Middle frontal gyrus (tissue), 1 donor: ENCODE results near the gene SLC25A47.
"Not testable (repeated sequence)": the region's sequence is repeated elsewhere in the genome, so short reads cannot be mapped to it uniquely, and the experiment has no call there.

Experiments
- DNase-seq: peaks from one replicate; pipeline ENCODE4 v3.0.0-alpha.2; 2015; ENCODE audit warnings: low spot score; ENCODE audit errors: extremely low spot score

Gene SLC25A47

DNA sequence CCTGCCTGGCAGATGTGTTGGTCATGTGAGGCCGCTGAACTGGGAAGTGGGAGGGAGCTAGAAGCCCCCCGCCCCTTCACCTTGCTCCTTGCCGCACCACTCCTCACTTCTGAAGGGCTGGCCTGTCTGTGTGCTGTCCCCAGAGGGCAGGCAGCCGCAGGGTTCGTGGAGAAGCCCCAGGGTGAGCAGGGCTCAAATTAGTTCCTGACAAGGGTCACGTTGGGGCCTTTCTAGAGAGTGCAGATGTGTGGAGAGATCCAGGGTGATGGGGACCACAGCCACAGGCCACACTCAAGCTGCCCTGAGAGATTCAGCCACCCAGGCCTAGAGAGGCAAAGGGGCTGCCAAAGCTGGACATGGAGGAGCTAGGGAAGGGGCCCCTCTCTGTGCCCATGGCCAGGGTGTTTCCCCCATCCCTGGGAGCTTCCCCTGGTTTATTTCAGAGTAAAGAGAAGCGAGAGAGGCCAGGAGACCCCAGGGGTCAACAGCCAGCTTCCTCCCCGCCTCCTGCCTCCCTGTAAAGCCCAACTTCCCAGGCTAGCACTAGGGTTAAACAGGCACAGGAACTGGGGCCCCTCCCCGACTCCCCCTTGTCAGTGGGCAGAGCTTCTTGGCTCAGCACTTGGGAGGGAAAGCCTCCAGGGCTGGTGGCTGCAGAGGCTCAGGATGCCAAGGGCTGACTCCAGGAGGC, 33.1 kb upstream of the SLC25A47 start:
- no peak for DNase-seq

DNA sequence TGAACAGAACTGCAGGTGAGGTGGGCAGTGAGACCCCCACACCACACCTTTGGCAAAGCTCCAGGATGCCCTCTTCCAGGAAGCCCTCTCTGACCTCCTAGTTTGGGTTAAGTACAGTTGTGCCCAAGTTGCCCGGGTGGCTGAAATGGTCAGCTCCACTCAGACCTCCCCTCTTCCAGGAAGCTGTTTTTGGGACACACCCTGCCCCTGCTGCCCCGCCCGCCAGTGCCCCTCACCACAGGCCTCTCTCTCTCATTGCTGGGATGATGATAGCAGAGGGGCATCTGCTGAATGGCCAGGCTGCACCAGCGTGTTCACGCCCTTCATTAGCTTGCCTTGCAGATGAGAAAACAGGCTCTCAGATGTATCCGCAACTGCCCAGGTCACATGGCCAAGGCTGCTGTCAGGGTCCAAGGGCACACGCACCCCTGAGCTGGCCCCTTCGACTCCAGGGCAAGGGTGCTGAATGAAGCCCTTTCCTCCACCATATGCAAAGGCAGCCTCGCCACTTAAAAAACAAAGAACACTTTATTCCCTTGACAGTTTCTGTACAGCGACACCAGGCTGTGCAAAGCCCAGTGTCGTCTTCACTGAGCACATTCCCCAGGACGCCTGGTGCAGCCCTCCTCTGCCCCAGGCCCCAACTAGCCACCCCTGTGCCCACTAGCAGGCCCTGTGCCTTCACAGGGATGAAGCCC, 32.4 kb upstream of the SLC25A47 start:
- DNase-seq, result no peak

GRCh38 chr14:100291305-100292075, 31.6 kb upstream of the SLC25A47 start:
- DNase-seq, result no peak

GRCh38 chr14:100292301-100292775, 30.8 kb upstream of the SLC25A47 start:
- no peak for DNase-seq

GRCh38 chr14:100292776-100293461, 30.2 kb upstream of the SLC25A47 start:
- no peak for DNase-seq

- DNase-seq, result no peak
Observed at GRCh38 chr14:100293497-100294212, 29.5 kb upstream of the SLC25A47 start.

DNA sequence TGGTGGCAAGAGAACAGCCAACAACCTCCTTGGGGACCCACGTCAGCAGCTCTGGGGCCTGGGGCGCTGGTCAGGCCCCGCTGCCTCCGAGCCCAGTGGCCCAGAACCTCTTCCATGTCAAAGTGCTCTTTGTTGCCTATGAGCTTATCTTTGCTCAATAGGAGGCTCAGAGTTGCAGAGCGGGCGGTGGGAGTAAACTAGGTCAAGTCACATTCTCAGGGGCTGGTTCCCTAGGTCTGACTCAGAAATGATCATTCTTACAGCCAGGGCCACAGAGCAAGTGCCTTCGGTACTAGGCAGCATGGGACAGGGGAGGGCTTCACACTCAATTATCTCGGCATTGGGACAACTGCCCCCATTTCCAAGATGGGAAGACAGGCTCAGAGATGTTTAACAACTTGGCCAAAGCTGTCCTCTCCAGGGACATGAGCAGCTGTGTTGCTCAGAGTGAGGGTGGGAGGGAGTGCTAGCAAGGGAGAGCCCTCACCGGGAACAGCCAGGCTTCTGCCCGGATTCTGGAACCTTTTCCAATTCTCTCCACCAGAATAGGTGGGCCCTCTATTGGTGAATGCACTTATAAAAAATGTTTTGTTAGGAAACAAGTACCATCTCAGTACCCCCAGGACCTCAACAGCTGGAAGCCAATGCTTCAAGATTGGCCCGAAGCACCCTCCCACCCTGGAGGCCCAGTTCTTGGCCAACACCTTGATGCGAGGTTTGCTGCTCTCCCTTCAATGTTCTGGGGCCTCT, 28.8 kb upstream of the SLC25A47 start:
- no peak for DNase-seq

- DNase-seq, result no peak
Observed at GRCh38 chr14:100294963-100295330, 28.2 kb upstream of the SLC25A47 start.

DNA sequence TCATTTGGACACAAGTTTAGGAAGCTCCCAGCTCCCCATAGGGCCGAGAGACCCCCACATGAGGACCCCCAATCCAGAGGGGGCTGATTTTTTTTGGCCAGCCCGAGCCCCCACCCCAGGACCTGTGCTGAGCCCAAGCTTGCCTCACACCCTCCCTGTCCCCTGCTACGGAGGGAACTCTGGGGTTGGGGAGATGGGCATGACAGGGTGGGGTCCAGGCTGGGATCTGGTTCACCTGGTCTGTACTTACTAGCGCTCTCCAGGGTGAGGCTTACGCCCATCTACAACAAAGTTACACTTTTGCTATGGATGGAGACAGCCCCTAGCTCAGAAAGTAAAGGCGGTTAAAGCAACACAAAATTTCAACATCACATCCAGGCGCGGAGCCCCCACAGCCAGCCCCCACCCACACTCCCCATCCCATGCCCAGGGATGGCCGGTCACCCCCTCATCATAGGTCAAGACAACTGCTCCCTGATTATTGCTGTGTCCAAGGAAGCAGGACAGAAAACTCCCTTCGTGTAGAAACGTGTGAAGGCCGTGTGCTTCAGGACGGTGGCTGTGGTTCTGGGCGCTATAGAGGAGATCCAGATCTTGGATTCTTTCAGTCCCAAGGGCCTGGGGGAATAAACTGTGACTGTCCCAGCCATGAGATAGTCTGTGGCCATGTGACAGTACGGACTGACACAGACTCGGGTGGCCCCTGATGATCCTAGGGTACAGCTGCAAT, 27.6 kb upstream of the SLC25A47 start:
- no peak for DNase-seq

DNA sequence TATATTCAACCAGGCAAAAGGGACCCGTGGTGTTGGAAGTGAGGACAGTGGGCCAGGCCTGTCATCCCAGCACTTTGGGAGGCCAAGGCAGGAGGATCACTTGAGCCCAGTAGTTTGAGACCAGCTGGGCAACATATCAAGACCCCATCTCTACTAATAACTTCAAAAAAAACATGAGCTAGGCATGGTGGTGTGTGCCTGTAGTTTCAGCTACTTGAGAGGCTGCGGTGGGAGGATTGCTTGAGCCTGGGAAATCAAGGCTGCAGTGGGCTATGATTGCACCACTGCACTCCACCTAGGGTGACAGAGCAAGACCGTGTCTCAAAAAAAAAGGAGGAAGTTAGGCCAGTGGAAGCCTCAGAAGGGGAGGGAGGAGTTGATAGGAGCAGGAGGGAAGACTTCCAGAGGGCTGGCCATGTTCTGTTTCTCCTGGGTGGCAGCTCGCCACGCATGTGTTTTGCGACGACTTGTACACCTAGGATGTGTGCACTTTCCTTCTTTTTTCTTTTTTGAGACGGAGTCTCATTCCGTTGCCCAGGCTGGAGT, 27.0 kb upstream of the SLC25A47 start:
- no peak for DNase-seq

- DNase-seq, result not testable (repeated sequence)
Observed at GRCh38 chr14:100296729-100297128, 26.4 kb upstream of the SLC25A47 start.

- DNase-seq, result peak; percentile 42
Observed at GRCh38 chr14:100297320-100298300, 25.5 kb upstream of the SLC25A47 start.

DNA sequence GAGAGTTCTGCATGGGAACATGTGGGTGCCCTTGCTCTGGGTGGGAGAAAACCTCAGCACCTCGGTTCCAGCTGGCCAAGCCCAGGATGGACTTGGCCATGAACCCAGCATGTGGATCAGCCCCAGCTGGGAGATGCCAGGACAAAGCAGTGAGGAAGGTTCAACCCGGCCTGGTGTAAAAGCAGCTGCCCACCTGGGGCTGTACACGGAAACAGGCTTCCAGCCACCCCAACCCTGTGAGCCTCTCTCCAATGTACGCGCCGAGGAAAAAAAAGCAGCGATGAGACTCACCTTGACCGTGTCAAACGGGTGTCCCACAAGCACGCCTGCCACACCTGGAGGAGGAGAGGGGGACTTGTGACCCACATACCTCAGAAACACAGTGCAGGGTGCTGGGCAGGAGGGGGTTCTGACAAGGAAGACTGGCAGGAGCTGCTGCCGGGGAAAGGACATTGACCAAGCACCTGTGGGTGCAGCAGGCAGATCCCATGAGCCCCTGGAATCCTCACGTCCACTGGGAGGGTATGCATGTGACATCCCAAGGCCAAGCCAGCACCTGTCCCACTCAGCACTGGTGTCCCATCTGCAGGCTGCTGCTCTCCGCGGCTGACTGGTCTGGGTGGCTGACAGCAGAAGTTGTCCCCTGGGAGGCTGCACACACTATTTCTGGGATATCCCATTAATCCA, 24.4 kb upstream of the SLC25A47 start:
- DNase-seq, result no peak

DNA sequence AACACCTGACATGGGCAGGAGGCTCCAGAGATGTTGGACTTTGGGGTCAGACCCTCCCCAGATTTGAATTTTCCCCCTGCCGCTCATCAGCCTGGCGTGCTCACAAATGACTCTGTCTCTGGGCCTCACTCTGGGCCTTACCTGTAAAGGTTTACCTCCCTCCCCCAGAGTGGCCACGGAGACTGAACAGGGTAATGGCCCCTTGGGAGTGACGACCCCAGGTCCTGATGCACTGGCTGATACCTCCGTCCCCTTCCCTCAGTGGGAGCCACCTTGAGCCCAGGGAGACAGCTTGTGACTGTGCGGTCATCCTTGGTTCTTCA, 23.9 kb upstream of the SLC25A47 start:
- no peak for DNase-seq

DNA sequence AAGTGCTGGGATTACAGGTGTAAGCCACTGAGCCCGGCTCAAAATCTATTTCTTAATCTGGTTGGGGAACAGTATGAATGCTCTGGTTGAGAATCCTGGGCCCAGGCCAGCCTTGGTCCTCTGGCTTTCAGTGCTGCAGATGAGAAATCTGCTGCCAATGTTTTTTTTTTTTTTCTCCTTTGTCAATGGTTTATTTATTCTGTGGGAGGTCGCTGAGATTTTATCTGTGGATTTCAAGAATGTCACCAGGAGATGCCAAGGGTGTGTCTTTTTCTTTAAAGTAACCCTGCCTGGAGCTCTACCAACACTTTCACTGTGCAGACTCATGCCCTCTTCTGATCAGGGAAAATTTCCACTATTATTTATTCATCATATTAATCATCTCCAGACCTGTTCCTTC, 20.5 kb upstream of the SLC25A47 start:
- DNase-seq, result no peak

DNA sequence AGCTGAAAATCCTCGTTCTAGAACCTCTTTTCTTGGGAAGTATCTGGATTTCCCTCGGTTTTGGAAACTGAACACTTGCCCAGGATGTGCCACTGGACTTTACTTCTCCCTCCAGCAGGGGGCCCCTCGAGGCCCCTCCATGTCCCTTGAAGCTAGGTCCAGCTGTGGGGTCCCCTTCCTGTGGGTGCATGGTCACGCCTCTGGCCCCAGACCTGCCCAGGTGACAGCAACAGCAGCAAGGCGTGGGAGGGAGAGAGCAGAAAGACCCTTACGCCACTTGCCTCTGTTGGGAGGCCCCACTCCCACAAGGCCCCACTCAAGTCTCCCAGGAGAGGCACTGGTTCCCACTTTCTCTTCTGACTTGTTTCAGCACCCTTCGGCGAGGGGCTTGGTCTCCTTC, 20.0 kb upstream of the SLC25A47 start:
- DNase-seq, result no peak

DNA sequence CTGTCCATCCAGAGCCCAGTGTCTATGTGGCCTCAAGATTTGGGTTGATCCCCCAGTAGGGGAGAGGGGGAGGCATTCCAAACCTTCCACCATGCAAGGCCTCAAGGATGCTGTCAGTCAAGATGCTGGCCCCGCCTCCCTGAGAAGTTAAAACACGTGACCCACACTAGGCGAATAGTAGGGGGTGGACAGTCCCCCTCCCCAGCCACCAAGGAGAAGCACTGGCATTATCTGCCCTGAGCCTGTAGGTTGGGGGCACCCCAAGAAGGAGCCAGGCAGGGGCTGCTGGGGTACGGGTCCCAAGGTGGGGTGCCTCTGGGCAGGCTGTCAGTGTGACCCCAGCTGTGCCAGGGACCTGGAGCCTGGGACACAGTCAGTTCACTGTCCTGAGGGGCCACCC, 19.2 kb upstream of the SLC25A47 start:
- no peak for DNase-seq
